8988T (cell line): ENCODE measurements around the gene SLC17A4.

Experiments
- DNase-seq: peaks from one replicate; pipeline ENCODE4 v3.0.0; 2011

SLC17A4 gene

GRCh38 chr6:25750906-25751305, 3.6 kb upstream of the SLC17A4 start:
- DNase-seq = no peak

- DNase-seq = no peak
Observed at GRCh38 chr6:25753079-25753478, 1.5 kb upstream of the SLC17A4 start.

- DNase-seq = no peak
Observed at GRCh38 chr6:25755483-25755882, 941 bp downstream of the SLC17A4 start.

GRCh38 chr6:25756382-25757363, 2.1 kb downstream of the SLC17A4 start:
- DNase-seq = no peak

- DNase-seq = no peak
Observed at GRCh38 chr6:25757936-25758642, 3.5 kb downstream of the SLC17A4 start.

GRCh38 chr6:25764611-25765010, 10.1 kb downstream of the SLC17A4 start:
- DNase-seq = no peak

- no peak for DNase-seq
Observed at GRCh38 chr6:25768566-25768965, 14.0 kb downstream of the SLC17A4 start.

- DNase-seq = no peak
Observed at GRCh38 chr6:25769983-25770382, 15.4 kb downstream of the SLC17A4 start.

GRCh38 chr6:25774120-25774715, 19.7 kb downstream of the SLC17A4 start:
- DNase-seq = no peak

GRCh38 chr6:25777031-25777430, 22.5 kb downstream of the SLC17A4 start:
- DNase-seq = no peak

GRCh38 chr6:25777856-25778649, 23.5 kb downstream of the SLC17A4 start:
- no peak for DNase-seq

- DNase-seq = no peak
Observed at GRCh38 chr6:25781134-25781533, 26.6 kb downstream of the SLC17A4 start.

- DNase-seq = no peak
Observed at GRCh38 chr6:25787428-25787827, 32.9 kb downstream of the SLC17A4 start.

GRCh38 chr6:25788305-25788922, 33.9 kb downstream of the SLC17A4 start:
- no peak for DNase-seq

- DNase-seq = no peak
Observed at GRCh38 chr6:25789475-25789874, 34.9 kb downstream of the SLC17A4 start.

- DNase-seq = no peak
Observed at GRCh38 chr6:25792016-25792415, 37.5 kb downstream of the SLC17A4 start.

- no peak for DNase-seq
Observed at GRCh38 chr6:25793970-25794369, 39.4 kb downstream of the SLC17A4 start.

GRCh38 chr6:25794784-25795183, 40.2 kb downstream of the SLC17A4 start:
- DNase-seq = no peak

- DNase-seq = no peak
Observed at GRCh38 chr6:25801436-25801835, 46.9 kb downstream of the SLC17A4 start.

GRCh38 chr6:25804804-25805203, 50.3 kb downstream of the SLC17A4 start:
- no peak for DNase-seq

GRCh38 chr6:25815194-25815593, 60.7 kb downstream of the SLC17A4 start:
- no peak for DNase-seq

GRCh38 chr6:25816252-25816651, 61.7 kb downstream of the SLC17A4 start:
- DNase-seq = no peak
